ENCODE measurements around the gene CELF4.

GRCh38 chr18:37452682-37453385, 112.8 kb downstream of the CELF4 start:
- TF ChIP-seq, protein P1, sequence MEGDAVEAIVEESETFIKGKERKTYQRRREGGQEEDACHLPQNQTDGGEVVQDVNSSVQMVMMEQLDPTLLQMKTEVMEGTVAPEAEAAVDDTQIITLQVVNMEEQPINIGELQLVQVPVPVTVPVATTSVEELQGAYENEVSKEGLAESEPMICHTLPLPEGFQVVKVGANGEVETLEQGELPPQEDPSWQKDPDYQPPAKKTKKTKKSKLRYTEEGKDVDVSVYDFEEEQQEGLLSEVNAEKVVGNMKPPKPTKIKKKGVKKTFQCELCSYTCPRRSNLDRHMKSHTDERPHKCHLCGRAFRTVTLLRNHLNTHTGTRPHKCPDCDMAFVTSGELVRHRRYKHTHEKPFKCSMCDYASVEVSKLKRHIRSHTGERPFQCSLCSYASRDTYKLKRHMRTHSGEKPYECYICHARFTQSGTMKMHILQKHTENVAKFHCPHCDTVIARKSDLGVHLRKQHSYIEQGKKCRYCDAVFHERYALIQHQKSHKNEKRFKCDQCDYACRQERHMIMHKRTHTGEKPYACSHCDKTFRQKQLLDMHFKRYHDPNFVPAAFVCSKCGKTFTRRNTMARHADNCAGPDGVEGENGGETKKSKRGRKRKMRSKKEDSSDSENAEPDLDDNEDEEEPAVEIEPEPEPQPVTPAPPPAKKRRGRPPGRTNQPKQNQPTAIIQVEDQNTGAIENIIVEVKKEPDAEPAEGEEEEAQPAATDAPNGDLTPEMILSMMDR (IDR thresholded peaks at IDR 0.05), result no peak
- TF ChIP-seq EP300 (IDR thresholded peaks at IDR 0.05), result no peak
- TF ChIP-seq POLR2AphosphoS5 (IDR thresholded peaks at IDR 0.05), result no peak
- TF ChIP-seq POLR2A (IDR thresholded peaks at IDR 0.05), result no peak
